HT-29 (cell line): ENCODE measurements around the gene ZC3H4. TPM values are rescaled to one million over a fixed set of nuclear protein-coding genes. Genes with fewer than 3 reads are reported as not detected.

Experiments
- DNase-seq: peaks from one replicate; pipeline ENCODE4 v3.0.0-alpha.2; 2015; ENCODE audit warnings: low spot score
- total RNA-seq: library from RNA; depleted of rRNA; stranded (reverse); fragments of >200 nt; shearing (Covaris generic); gene quantifications from 2 replicates; pipeline ENCODE4 v1.2.3, GENCODE V29; 2014

The ZC3H4 gene
- total RNA-seq, 1 experiment from 2014 or later: 36.7 TPM

GRCh38 chr19:47049307-47049700 lies 64.3 kb downstream of the ZC3H4 start:
- no peak for DNase-seq

GRCh38 chr19:47047763-47048405 lies 65.7 kb downstream of the ZC3H4 start:
- DNase-seq: peak; percentile 92

- no peak for DNase-seq
Observed at GRCh38 chr19:47047272-47047762, 66.3 kb downstream of the ZC3H4 start.

- DNase-seq: no peak
Observed at GRCh38 chr19:47045867-47046470, 67.6 kb downstream of the ZC3H4 start.

GRCh38 chr19:47044946-47045866 lies 68.4 kb downstream of the ZC3H4 start:
- DNase-seq: no peak

- no peak for DNase-seq
Observed at GRCh38 chr19:47040869-47041268, 72.7 kb downstream of the ZC3H4 start.

- DNase-seq: no peak
Observed at GRCh38 chr19:47039239-47039874, 74.2 kb downstream of the ZC3H4 start.

GRCh38 chr19:47037766-47038165 lies 75.8 kb downstream of the ZC3H4 start:
- no peak for DNase-seq

GRCh38 chr19:47036097-47036651 lies 77.4 kb downstream of the ZC3H4 start:
- DNase-seq: no peak

GRCh38 chr19:47035127-47036096 lies 78.2 kb downstream of the ZC3H4 start:
- peak; percentile 97 for DNase-seq

GRCh38 chr19:47032171-47032811 lies 81.3 kb downstream of the ZC3H4 start:
- DNase-seq: peak; percentile 90

GRCh38 chr19:47028195-47028601 lies 85.4 kb downstream of the ZC3H4 start:
- DNase-seq: no peak

- no peak for DNase-seq
Observed at GRCh38 chr19:47027586-47028088, 85.9 kb downstream of the ZC3H4 start.

- no peak for DNase-seq
Observed at GRCh38 chr19:47026889-47027288, 86.7 kb downstream of the ZC3H4 start.

- no peak for DNase-seq
Observed at GRCh38 chr19:47026156-47026555, 87.4 kb downstream of the ZC3H4 start.

GRCh38 chr19:47024502-47024901 lies 89.1 kb downstream of the ZC3H4 start:
- no peak for DNase-seq

GRCh38 chr19:47023448-47023794 lies 90.2 kb downstream of the ZC3H4 start:
- no peak for DNase-seq

GRCh38 chr19:47022541-47023447 lies 90.8 kb downstream of the ZC3H4 start:
- no peak for DNase-seq

- no peak for DNase-seq
Observed at GRCh38 chr19:47022140-47022536, 91.4 kb downstream of the ZC3H4 start.
